HepG2 (cell line): ENCODE data around the gene IRF7. TPM values are rescaled to one million over a fixed set of nuclear protein-coding genes. Genes with fewer than 3 reads are reported as not detected.

Experiments used
- HOXA7 ChIP-seq: sonication (generic); formaldehyde crosslinking; IDR thresholded peaks from 2 replicates; pipeline ENCODE4 v1.8.1; 2022; ENCODE audit warnings: mild to moderate bottlenecking, missing genetic modification reagents, moderate library complexity
- RARA ChIP-seq: IDR thresholded peaks from 2 replicates; pipeline ENCODE4 v1.6.1; 2016; ENCODE audit warnings: missing genetic modification reagents, missing compliant biosample characterization
- SIN3B ChIP-seq: fragments of 150-350 bp; IDR thresholded peaks from 2 replicates; pipeline ENCODE4 v1.6.1; 2014; ENCODE audit warnings: low read length
- SRSF9 ChIP-seq: fragments of 200-400 bp; formaldehyde crosslinking; IDR thresholded peaks from 2 replicates; pipeline ENCODE4 v1.6.1; 2018; ENCODE audit warnings: borderline replicate concordance, mild to moderate bottlenecking, low read depth, low read length; ENCODE audit not compliant: insufficient read depth, poor library complexity, severe bottlenecking
- STAT6 ChIP-seq: sonication (generic); formaldehyde crosslinking; IDR thresholded peaks from 2 replicates; pipeline ENCODE4 v1.4.0; 2020; ENCODE audit warnings: missing genetic modification reagents, mild to moderate bottlenecking, borderline replicate concordance
- TBX2 ChIP-seq: sonication (generic); formaldehyde crosslinking; IDR thresholded peaks from 2 replicates; pipeline ENCODE4 v1.5.0; 2020; ENCODE audit warnings: missing genetic modification reagents, mild to moderate bottlenecking, borderline replicate concordance
- TOE1 ChIP-seq: sonication (generic); formaldehyde crosslinking; IDR thresholded peaks from 2 replicates; pipeline ENCODE4 v1.4.0; 2020; ENCODE audit warnings: mild to moderate bottlenecking, missing genetic modification reagents
- ZBTB42 ChIP-seq: sonication (generic); formaldehyde crosslinking; IDR thresholded peaks from 2 replicates; pipeline ENCODE4 v1.5.0; 2020; ENCODE audit warnings: mild to moderate bottlenecking, missing genetic modification reagents
- ZNF326 ChIP-seq: sonication (generic); formaldehyde crosslinking; IDR thresholded peaks from 2 replicates; pipeline ENCODE4 v1.4.0; 2020; ENCODE audit warnings: missing genetic modification reagents, borderline replicate concordance
- ZNF329 ChIP-seq: sonication (generic); formaldehyde crosslinking; IDR thresholded peaks from 2 replicates; pipeline ENCODE4 v1.9.0; 2021; ENCODE audit warnings: low read depth, mild to moderate bottlenecking, missing genetic modification reagents
- ZNF572 ChIP-seq: sonication (generic); formaldehyde crosslinking; IDR thresholded peaks from 2 replicates; pipeline ENCODE4 v1.5.1; 2020; ENCODE audit warnings: mild to moderate bottlenecking, missing genetic modification reagents
- ZNF724P ChIP-seq: sonication (generic); formaldehyde crosslinking; IDR thresholded peaks from 2 replicates; pipeline ENCODE4 v1.8.0; 2022; ENCODE audit warnings: missing genetic modification reagents, borderline replicate concordance
- ZZZ3 ChIP-seq: sonication (generic); formaldehyde crosslinking; IDR thresholded peaks from 2 replicates; pipeline ENCODE4 v1.4.0; 2020; ENCODE audit warnings: missing genetic modification reagents, mild to moderate bottlenecking, borderline replicate concordance
- polyA plus RNA-seq, 8 experiments: library from polyadenylated mRNA; depleted of rRNA in 3 of 8; stranded (reverse) in 7 of 8; unstranded in 1 of 8; fragments of >200 nt; fragmentation: Illumina TruSeq in 4 of 8; extraction: Trizol in 4 of 8; gene quantifications; 2 replicates each; pipeline versions ENCODE4 v1.2.1 to v1.2.3, GENCODE V29; 2011 to 2016; ENCODE audit warnings: low read depth in 4 of 8, missing spikeins in 1 of 8, mixed read lengths in 1 of 8; ENCODE audit not compliant: insufficient read depth in 1 of 8
- total RNA-seq, 5 experiments: library from RNA; depleted of rRNA; stranded (reverse); fragments of >200 nt; fragmentation: Illumina TruSeq; extraction: Trizol; gene quantifications; 2 replicates each; pipeline ENCODE4 v1.2.3, GENCODE V29; 2016; ENCODE audit warnings: low read depth in 1 of 5
- TF ChIP-seq, protein P1 (sequence below), 2 experiments: fragments of 450-650 bp in 1 of 2; sonication (generic) in 1 of 2; formaldehyde crosslinking in 1 of 2; IDR thresholded peaks; 2 replicates each; pipeline versions ENCODE4 v1.6.1 to v1.8.0; 2016 to 2022; ENCODE audit warnings: antibody characterized with exemption in 1 of 2, mild to moderate bottlenecking in 1 of 2, missing genetic modification reagents in 1 of 2
- TF ChIP-seq, protein P2 (sequence below): sonication (generic); formaldehyde crosslinking; IDR thresholded peaks from 2 replicates; pipeline ENCODE4 v1.8.1; 2023; ENCODE audit warnings: missing genetic modification reagents, inconsistent platforms, borderline replicate concordance

The IRF7 gene
- total and polyA plus RNA-seq, 2 of the 13 experiments (the other 11 are each of a cell fraction or from before 2014, with no cell fraction given), result not detected

DNA sequence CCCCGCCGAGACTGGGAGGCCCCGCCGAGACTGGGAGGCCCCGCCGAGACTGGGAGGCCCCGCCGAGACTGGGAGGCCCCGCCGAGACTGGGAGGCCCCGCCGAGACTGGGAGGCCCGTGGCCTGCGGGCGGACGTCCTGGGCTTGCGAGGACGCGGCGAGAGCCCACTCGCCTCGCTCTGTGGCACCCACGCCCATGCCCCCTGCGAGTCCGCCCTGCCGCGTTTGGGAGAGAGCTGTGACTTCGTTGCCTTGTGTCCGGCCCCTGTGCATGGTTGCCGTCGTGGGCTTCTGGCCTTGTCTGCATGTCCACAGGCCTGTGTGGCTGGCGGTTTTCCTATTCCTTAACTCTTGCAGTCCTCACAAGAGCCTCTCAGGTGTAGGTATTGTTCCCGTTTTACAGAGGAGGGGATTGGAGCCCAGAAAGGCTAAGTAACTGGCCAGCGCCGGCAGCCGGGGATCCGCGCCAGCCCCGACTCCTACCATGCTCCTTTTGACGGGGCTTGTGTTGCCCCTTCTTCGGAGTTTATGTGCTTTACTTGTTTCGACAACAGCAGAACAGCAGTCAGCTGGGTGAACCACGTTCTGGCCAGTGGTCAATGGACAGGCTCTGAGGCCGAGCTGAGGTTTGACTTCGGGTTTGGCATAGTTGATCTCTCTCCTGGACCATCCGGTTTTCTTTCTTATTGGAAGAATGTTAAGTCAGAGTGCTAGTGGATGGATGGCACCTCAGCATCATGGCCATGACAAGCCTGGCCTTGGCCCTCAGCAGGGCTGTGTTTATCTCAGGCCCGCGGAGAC, 38.7 kb downstream of the IRF7 start (continued):
- TF ChIP-seq, protein P1, sequence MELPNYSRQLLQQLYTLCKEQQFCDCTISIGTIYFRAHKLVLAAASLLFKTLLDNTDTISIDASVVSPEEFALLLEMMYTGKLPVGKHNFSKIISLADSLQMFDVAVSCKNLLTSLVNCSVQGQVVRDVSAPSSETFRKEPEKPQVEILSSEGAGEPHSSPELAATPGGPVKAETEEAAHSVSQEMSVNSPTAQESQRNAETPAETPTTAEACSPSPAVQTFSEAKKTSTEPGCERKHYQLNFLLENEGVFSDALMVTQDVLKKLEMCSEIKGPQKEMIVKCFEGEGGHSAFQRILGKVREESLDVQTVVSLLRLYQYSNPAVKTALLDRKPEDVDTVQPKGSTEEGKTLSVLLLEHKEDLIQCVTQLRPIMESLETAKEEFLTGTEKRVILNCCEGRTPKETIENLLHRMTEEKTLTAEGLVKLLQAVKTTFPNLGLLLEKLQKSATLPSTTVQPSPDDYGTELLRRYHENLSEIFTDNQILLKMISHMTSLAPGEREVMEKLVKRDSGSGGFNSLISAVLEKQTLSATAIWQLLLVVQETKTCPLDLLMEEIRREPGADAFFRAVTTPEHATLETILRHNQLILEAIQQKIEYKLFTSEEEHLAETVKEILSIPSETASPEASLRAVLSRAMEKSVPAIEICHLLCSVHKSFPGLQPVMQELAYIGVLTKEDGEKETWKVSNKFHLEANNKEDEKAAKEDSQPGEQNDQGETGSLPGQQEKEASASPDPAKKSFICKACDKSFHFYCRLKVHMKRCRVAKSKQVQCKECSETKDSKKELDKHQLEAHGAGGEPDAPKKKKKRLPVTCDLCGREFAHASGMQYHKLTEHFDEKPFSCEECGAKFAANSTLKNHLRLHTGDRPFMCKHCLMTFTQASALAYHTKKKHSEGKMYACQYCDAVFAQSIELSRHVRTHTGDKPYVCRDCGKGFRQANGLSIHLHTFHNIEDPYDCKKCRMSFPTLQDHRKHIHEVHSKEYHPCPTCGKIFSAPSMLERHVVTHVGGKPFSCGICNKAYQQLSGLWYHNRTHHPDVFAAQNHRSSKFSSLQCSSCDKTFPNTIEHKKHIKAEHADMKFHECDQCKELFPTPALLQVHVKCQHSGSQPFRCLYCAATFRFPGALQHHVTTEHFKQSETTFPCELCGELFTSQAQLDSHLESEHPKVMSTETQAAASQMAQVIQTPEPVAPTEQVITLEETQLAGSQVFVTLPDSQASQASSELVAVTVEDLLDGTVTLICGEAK (IDR thresholded peaks at IDR 0.05), result no peak
- TF ChIP-seq, protein P1 (CRISPR knock-in tag; IDR thresholded peaks at IDR 0.05), result peak; percentile 43; the same call in 1 of the 2 replicates
- TF ChIP-seq SRSF9 (no peak), TBX2 (CRISPR knock-in tag) (no peak), STAT6 (CRISPR knock-in tag) (no peak), ZNF724P (CRISPR knock-in tag) (no peak), SIN3B (no peak), ZNF329 (CRISPR knock-in tag) (no peak), ZNF572 (CRISPR knock-in tag) (no peak), ZNF326 (no peak), RARA (peak; percentile 10; the same call in 1 of the 2 replicates), ZBTB42 (0 out of 2 replicates have a peak, but pooled peaks have one; percentile 24), ZZZ3 (CRISPR knock-in tag) (no peak), HOXA7 (CRISPR knock-in tag) (no peak), TOE1 (CRISPR knock-in tag) (no peak)
- TF ChIP-seq, protein P2, sequence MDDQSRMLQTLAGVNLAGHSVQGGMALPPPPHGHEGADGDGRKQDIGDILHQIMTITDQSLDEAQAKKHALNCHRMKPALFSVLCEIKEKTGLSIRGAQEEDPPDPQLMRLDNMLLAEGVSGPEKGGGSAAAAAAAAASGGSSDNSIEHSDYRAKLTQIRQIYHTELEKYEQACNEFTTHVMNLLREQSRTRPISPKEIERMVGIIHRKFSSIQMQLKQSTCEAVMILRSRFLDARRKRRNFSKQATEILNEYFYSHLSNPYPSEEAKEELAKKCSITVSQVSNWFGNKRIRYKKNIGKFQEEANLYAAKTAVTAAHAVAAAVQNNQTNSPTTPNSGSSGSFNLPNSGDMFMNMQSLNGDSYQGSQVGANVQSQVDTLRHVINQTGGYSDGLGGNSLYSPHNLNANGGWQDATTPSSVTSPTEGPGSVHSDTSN (CRISPR knock-in tag), result no peak
